ENCODE measurements around the gene PCDH9. TPM values are rescaled to one million over a fixed set of nuclear protein-coding genes. Genes with fewer than 3 reads are reported as not detected.

PCDH9 gene
- total and polyA plus RNA-seq, 10 of the 15 experiments (the other 5 are each of a cell fraction or from before 2014, with no cell fraction given): 0.02 to 2.3 (median 0.05) TPM; not detected in 1

- TF ChIP-seq HSF1 (IDR thresholded peaks at IDR 0.05; ENCODE audit: low read depth, low read length): no peak
- no peak for TF ChIP-seq CUX1 (IDR thresholded peaks at IDR 0.05; ENCODE audit: insufficient replicate concordance, low read depth, low read length)
- no peak for TF ChIP-seq MAX (IDR thresholded peaks at IDR 0.05; ENCODE audit: low read depth, low read length)
- TF ChIP-seq NR2F1 (conservative IDR thresholded peaks at IDR 0.05): no peak
- no peak for TF ChIP-seq MYB (IDR thresholded peaks at IDR 0.05; ENCODE audit: borderline replicate concordance, low read depth, low read length)
- TF ChIP-seq HDGF (IDR thresholded peaks at IDR 0.05): no peak
- TF ChIP-seq CEBPZ (IDR thresholded peaks at IDR 0.05; ENCODE audit: low read depth, low read length): no peak
- no peak for TF ChIP-seq ZBED1 (IDR thresholded peaks at IDR 0.05; ENCODE audit: borderline replicate concordance)
- no peak for TF ChIP-seq DPF2 (IDR thresholded peaks at IDR 0.05)
- TF ChIP-seq PML (IDR thresholded peaks at IDR 0.05; ENCODE audit: low read length): no peak
- no peak for TF ChIP-seq ZBTB33 (IDR thresholded peaks at IDR 0.05)
These were observed 851.2 kb downstream of the PCDH9 start (continued) for GRCh38 chr13:66378894-66379293.
